Measurements from ENCODE around the gene POLR2I.

POLR2I gene

DNA sequence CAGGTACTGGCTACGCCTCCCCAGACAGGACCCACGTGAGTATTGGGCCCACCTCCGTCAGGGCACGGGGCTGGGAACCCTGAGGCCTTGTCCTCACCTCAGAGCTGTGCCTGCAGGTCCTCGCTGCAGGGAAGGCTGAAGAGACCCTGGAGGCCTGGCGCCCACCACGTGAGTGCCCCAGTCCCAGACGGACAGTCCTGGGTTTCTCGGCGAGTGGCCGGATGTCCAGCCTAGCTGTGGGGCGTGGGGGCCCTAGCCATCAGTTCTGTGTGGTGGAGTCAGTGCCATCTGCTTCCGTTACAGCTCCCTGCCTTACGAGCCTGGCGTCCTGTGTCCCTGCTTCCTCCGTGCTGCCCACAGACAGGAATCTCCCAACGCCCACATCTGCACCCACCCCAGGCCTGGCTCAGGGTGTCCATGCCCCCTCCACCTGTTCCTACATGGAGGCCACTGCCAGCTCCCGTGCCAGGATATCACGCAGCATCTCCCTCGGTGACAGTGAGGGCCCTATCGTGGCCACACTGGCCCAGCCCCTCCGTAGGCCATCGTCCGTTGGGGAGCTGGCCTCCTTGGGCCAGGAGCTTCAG is 11.5 kb downstream of the POLR2I start:
- Histone ChIP-seq H3K4me2 (ENCODE audit: low read length) (no peak overlapping the region), H3K36me3 (replicated peaks; ENCODE audit: low read depth, low read length) (peaks cover 53% of the 10 kb centered on the region), H3K27me3 (ENCODE audit: low read depth, low read length) (no peaks in the 10 kb centered on the region), H3K4me1 (ENCODE audit: low read length) (no peaks in the 10 kb centered on the region), H3K9me3 (ENCODE audit: insufficient read depth, low read length) (no peaks in the 10 kb centered on the region), H4K20me1 (ENCODE audit: insufficient read depth, low read length) (no peaks in the 10 kb centered on the region), H2AFZ (ENCODE audit: low read depth, low read length) (no peak overlapping the region), H3K4me3 (ENCODE audit: low read length) (no peak overlapping the region), H3K27ac (ENCODE audit: low read length) (no peak overlapping the region), H3K9ac (ENCODE audit: low read length) (no peak overlapping the region), H3K79me2 (ENCODE audit: low read length) (no peaks in the 10 kb centered on the region)
- no peak for TF ChIP-seq EZH2phosphoT487 (IDR thresholded peaks at IDR 0.05; ENCODE audit: low read depth)
- TF ChIP-seq, protein P1, sequence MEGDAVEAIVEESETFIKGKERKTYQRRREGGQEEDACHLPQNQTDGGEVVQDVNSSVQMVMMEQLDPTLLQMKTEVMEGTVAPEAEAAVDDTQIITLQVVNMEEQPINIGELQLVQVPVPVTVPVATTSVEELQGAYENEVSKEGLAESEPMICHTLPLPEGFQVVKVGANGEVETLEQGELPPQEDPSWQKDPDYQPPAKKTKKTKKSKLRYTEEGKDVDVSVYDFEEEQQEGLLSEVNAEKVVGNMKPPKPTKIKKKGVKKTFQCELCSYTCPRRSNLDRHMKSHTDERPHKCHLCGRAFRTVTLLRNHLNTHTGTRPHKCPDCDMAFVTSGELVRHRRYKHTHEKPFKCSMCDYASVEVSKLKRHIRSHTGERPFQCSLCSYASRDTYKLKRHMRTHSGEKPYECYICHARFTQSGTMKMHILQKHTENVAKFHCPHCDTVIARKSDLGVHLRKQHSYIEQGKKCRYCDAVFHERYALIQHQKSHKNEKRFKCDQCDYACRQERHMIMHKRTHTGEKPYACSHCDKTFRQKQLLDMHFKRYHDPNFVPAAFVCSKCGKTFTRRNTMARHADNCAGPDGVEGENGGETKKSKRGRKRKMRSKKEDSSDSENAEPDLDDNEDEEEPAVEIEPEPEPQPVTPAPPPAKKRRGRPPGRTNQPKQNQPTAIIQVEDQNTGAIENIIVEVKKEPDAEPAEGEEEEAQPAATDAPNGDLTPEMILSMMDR (IDR thresholded peaks at IDR 0.05; ENCODE audit: low read depth, low read length), result no peak

DNA sequence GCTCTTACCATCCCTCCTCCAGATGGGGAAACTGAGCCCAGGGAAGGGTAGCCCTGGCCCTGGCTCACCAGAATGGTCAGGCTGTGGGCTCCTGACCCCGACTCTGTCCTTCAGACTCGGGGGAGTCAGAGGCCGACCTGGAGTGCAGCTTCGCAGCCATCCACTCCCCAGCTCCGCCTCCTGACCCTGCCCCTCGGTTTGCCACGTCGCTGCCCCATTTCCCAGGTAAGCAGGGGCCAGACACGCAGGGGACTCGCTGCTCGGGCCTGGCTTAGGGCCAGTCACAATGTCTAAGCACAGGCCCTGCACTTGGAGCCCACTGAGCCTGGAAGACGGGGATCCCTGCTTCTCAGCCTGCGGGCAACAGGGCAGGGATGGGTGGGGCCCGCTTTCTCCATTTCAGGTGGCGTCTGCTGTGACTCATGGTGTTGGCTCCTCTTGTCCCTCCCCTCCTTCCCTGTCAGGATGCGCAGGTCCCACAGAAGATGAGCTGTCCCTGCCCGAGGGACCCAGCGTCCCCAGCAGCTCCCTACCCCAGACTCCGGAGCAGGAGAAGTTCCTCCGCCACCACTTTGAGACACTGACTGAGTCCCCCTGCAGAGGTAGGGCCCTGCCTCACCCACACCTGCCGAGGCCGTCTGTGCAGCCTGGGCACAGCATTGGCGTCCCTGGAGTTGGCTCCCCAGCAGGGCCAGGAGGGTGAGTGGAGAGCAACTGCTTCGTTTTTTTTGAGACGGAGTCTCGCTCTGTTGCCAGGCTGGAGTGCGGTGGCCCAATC is 12.9 kb downstream of the POLR2I start:
- H3K9ac ChIP-seq (ENCODE audit: low read length), result no peak overlapping the region
- H3K36me3 ChIP-seq (replicated peaks; ENCODE audit: low read depth, low read length), result peaks cover 46% of the 10 kb centered on the region
- H3K4me3 ChIP-seq (ENCODE audit: low read length), result no peak overlapping the region

DNA sequence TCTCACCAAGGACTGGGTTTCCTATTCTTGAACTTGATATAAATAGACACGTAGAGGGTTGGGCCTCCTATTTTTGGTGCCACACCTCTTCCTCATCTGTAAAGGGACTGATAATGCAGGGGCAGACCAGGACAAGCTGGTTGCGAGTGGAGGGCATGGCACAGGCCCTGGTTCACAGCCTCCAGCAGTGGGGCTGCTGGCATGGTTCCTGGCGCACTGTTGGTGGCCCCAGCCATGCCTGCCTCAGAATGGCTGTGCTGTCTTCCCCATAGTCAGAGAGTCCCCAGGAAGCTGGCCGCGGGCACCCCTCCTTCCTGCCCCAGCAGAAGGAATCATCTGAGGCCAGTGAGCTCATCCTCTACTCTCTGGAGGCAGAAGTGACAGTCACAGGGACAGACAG is 14.2 kb downstream of the POLR2I start:
- no peak for TF ChIP-seq EZH2phosphoT487 (IDR thresholded peaks at IDR 0.05; ENCODE audit: low read depth)
- TF ChIP-seq, protein P1 (IDR thresholded peaks at IDR 0.05; ENCODE audit: low read depth, low read length), result no peak
- H3K36me3 ChIP-seq (replicated peaks; ENCODE audit: low read depth, low read length), result peaks cover 37% of the 10 kb centered on the region
- H3K79me2 ChIP-seq (ENCODE audit: low read length), result no peaks in the 10 kb centered on the region
- H3K9ac ChIP-seq (ENCODE audit: low read length), result no peak overlapping the region
- H3K4me2 ChIP-seq (ENCODE audit: low read length), result no peak overlapping the region
- no peaks in the 10 kb centered on the region for H3K27me3 ChIP-seq (ENCODE audit: low read depth, low read length)
- no peak overlapping the region for H3K4me3 ChIP-seq (ENCODE audit: low read length)
- no peak overlapping the region for H3K27ac ChIP-seq (ENCODE audit: low read length)
- no peaks in the 10 kb centered on the region for H4K20me1 ChIP-seq (ENCODE audit: insufficient read depth, low read length)
- no peaks in the 10 kb centered on the region for H3K9me3 ChIP-seq (ENCODE audit: insufficient read depth, low read length)
- no peak overlapping the region for H2AFZ ChIP-seq (ENCODE audit: low read depth, low read length)
- no peaks in the 10 kb centered on the region for H3K4me1 ChIP-seq (ENCODE audit: low read length)

More for the DNA sequence above, 12.9 kb downstream of the POLR2I start:
- Histone ChIP-seq H3K27ac (ENCODE audit: low read length) (no peak overlapping the region), H3K27me3 (ENCODE audit: low read depth, low read length) (no peaks in the 10 kb centered on the region), H4K20me1 (ENCODE audit: insufficient read depth, low read length) (no peaks in the 10 kb centered on the region), H3K4me1 (ENCODE audit: low read length) (no peaks in the 10 kb centered on the region), H2AFZ (ENCODE audit: low read depth, low read length) (no peak overlapping the region), H3K9me3 (ENCODE audit: insufficient read depth, low read length) (no peaks in the 10 kb centered on the region), H3K79me2 (ENCODE audit: low read length) (no peaks in the 10 kb centered on the region), H3K4me2 (ENCODE audit: low read length) (no peak overlapping the region)
- TF ChIP-seq, protein P1 (IDR thresholded peaks at IDR 0.05; ENCODE audit: low read depth, low read length), result no peak
- TF ChIP-seq EZH2phosphoT487 (IDR thresholded peaks at IDR 0.05; ENCODE audit: low read depth), result no peak

DNA sequence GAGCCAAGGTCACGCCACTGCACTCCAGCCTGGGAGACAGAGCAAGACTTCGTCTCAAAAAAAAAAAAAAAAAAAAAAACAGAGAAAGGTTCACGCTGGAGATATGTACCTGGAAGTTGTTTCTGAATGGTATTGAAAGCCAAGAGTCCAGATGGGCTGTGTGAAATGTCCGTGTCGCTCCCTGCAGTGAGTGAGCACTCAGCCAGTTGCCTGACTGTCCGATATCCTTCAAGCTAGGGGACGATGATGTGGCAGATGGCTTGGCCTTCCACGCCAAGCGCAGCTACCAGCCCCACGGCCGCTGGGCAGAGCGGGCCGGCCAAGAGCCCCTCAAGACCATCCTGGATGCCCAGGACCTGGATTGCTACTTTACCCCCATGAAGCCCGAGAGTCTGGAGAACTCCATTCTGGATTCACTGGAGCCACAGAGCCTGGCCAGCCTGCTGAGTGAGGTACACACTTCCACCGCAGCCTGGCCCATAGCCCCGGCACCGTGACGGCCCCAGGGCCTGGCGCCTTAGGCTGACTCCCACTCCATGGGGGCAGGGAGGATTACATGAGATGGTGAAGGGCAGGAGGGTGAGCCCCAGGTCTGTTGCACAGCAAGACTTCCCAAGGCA is 15.4 kb downstream of the POLR2I start:
- no peak overlapping the region for H3K4me2 ChIP-seq (ENCODE audit: low read length)
- H3K79me2 ChIP-seq (ENCODE audit: low read length), result no peaks in the 10 kb centered on the region
- no peak overlapping the region for H3K4me3 ChIP-seq (ENCODE audit: low read length)
- H3K27me3 ChIP-seq (ENCODE audit: low read depth, low read length), result no peaks in the 10 kb centered on the region
- no peak overlapping the region for H3K9ac ChIP-seq (ENCODE audit: low read length)
- no peak overlapping the region for H3K27ac ChIP-seq (ENCODE audit: low read length)
- H3K9me3 ChIP-seq (ENCODE audit: insufficient read depth, low read length), result no peaks in the 10 kb centered on the region
- no peaks in the 10 kb centered on the region for H4K20me1 ChIP-seq (ENCODE audit: insufficient read depth, low read length)
- H3K4me1 ChIP-seq (ENCODE audit: low read length), result no peaks in the 10 kb centered on the region
- H2AFZ ChIP-seq (ENCODE audit: low read depth, low read length), result no peak overlapping the region
- H3K36me3 ChIP-seq (replicated peaks; ENCODE audit: low read depth, low read length), result peaks cover 30% of the 10 kb centered on the region
- TF ChIP-seq EZH2phosphoT487 (IDR thresholded peaks at IDR 0.05; ENCODE audit: low read depth), result no peak
- TF ChIP-seq, protein P1 (IDR thresholded peaks at IDR 0.05; ENCODE audit: low read depth, low read length), result no peak
